GM18519 (cell line): ENCODE measurements around the gene ESYT2.
"Not testable (repeated sequence)": the region's sequence is repeated elsewhere in the genome, so short reads cannot be mapped to it uniquely, and the experiment has no call there.

Experiments used
- ATAC-seq: cut with Tn5 transposase; IDR thresholded peaks from one replicate; pipeline ENCODE4 v1.9.1; 2021; ENCODE audit warnings: mild to moderate bottlenecking, moderate library complexity; ENCODE audit not compliant: unreplicated experiment, low FRiP score

Gene ESYT2

GRCh38 chr7:158829342-158830210, at the start of gene ESYT2:
ESYT2 (minus strand) TSS chr7:158829509; CDS start chr7:158829418, 91 bp downstream.
- ATAC-seq, result peak; percentile 73

GRCh38 chr7:158878151-158879079, 49.1 kb upstream of the ESYT2 start:
- not testable (repeated sequence) for ATAC-seq

GRCh38 chr7:158876984-158877383, 47.7 kb upstream of the ESYT2 start:
- no peak for ATAC-seq

DNA sequence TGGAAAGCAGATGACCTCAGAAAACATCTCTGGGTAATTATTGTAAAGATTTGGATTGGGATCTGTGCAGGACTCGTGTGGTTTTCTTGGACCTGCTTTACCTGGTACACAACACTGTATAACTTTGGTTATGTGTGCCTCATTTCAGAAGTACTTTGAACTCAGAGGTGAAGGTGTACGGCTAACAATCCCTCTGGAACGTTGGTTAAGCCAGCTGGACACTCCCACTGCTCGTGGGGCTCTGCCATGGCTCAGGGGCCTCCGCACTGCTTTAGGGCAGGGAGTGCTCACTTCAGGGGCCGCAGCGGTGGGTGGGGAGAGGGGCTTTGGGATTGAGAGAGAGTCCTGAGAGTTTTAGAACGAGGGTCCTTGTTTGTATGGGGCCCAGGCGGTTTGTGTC, 40.6 kb upstream of the ESYT2 start:
- ATAC-seq, result no peak

DNA sequence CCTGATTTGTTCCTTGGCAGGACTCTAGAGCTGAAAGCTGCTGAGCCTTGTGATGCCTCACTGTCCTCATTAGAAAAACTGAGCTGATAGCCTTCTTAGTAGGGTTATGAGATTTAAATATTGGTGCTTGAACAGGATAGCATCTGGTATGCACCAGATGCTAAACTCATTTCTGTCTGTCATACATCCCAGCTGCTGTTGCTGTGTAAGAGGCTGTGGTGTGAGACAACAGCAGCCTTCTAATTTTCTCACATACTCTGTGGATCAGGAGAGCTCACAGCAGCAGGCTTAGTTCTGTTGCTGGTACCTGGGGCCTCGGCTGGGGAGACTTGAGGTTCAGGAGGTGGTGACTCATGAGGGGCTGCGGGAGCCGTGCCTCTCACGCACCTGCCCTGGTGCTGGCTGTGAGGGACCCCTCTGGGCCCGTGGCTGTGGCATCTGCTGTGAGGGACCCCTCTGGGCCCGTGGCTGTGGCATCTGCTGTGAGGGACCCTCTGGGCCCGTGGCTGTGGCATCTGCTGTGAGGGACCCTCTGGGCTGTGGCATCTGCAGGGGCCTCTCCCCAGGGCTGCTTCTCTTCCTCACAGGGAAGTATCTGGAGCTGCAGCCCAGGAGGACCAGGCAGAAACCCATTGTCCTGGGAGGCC, 39.6 kb upstream of the ESYT2 start:
- no peak for ATAC-seq

- no peak for ATAC-seq
Observed at GRCh38 chr7:158867214-158867984, 38.1 kb upstream of the ESYT2 start.

GRCh38 chr7:158865977-158866376, 36.7 kb upstream of the ESYT2 start:
- ATAC-seq, result no peak

DNA sequence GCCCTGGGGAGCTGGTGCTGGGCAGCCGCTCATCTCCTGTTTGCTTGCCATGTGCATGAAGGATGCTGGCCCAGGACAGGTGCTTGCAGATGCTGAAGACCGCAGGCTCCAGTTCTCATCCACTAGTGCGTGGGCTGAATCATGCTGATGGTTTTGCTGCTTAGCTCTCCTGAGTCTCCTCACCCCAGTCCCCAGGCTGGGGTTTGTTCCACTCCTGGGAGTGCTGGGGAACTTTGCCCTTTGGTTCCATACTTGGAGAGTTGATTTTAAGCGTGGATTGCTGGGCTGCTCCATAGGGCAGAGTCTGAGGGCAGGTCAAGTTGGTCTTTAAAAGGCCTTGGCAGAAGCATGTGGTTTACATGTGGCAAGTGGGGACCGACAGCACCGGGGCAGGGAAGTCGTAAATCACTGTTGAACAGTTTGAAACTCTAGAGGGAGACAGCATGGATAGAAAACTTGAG, 36.2 kb upstream of the ESYT2 start:
- no peak for ATAC-seq

GRCh38 chr7:158864833-158865232, 35.5 kb upstream of the ESYT2 start:
- no peak for ATAC-seq

- ATAC-seq, result no peak
Observed at GRCh38 chr7:158864507-158864820, 35.2 kb upstream of the ESYT2 start.

DNA sequence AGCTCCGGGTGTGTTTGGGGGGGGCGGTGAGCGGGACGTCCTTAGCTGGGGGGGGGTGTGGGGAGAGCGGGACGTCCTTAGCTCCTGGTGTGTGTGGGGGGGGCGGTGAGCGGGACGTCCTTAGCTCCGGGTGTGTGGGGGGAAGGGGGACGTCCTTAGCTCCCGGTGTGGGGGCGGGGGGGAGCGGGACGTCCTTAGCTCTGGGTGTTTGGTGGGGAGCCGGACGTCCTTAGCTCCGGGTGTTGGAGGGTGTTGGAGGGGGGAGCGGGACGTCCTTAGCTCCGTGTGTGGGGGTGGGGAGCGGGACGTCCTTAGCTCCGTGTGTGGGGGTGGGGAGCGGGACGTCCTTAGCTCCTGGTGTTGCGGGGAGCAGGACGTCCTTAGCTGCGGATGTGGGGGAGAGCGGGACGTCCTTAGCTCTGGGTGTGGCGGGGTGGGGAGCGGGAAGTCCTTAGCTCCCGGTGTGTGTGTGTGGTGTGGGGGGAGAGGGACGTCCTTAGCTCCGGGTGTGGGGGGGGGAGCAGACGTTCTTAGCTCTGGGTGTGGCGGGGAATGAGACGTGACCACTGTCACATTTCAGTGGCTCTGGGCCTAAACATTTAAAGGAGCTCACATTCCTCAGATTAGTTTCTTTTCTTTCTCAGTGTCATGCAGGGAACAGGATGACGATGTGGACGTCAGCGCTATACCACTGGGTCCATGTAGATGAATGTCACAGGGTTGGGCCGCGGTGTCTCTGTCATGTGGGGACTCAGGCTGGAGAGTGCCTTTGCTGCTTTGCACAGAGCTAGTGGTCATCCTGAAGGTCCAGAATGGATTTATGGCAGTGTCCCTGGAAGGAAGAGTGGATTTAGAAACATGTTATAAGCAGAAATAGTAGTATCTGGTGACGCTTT, 34.5 kb upstream of the ESYT2 start:
- ATAC-seq, result no peak

DNA sequence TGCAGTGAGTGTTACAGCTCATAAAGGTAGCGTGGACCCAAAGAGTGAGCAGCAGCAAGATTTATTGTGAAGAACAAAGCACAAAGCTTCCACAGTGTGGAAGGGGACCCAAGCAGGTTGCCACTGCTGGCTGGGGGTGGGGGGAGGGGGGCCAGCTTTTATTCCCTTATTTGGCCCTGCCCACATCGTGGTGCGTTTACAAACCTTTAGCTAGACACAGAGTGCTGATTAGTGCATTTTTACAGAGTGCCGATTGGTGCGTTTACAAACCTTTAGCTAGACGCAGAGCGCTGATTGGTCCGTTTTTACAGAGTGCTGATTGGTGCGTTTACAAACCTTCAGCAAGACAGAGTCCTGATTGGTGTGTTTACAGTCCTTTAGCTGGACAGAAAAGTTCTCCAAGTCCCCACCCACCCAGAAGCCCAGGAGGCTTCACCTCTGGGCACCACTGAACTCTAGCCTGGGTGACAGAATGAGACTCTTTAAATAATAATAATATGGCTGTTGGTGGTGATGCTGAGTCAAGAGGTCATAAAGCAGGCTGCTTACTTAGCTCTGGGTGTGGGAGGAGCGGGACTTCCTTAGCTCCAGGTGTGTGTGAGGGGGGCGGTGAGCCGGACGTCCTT, 33.8 kb upstream of the ESYT2 start:
- ATAC-seq, result peak; percentile 61

- no peak for ATAC-seq
Observed at GRCh38 chr7:158861936-158862704, 32.8 kb upstream of the ESYT2 start.

GRCh38 chr7:158861004-158861787, 31.9 kb upstream of the ESYT2 start:
- no peak for ATAC-seq

DNA sequence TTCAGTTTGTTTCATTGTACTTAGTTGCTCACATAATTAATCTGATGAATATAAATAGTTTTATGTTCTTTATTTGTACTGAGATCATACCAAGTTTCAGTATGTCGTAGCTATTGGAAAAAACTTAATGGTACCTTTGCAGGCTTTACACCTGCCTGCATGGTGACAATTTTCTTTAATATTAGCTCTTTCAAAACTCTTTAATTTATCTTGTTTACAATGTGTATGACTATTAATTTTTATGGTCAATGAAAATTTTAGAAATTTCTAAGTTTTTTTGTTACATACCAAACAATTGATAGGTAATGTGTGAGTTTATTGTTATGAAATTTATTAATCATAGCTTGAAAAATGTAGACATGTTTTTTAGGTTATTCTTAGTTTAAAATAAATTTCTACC, 31.1 kb upstream of the ESYT2 start:
- ATAC-seq, result no peak

DNA sequence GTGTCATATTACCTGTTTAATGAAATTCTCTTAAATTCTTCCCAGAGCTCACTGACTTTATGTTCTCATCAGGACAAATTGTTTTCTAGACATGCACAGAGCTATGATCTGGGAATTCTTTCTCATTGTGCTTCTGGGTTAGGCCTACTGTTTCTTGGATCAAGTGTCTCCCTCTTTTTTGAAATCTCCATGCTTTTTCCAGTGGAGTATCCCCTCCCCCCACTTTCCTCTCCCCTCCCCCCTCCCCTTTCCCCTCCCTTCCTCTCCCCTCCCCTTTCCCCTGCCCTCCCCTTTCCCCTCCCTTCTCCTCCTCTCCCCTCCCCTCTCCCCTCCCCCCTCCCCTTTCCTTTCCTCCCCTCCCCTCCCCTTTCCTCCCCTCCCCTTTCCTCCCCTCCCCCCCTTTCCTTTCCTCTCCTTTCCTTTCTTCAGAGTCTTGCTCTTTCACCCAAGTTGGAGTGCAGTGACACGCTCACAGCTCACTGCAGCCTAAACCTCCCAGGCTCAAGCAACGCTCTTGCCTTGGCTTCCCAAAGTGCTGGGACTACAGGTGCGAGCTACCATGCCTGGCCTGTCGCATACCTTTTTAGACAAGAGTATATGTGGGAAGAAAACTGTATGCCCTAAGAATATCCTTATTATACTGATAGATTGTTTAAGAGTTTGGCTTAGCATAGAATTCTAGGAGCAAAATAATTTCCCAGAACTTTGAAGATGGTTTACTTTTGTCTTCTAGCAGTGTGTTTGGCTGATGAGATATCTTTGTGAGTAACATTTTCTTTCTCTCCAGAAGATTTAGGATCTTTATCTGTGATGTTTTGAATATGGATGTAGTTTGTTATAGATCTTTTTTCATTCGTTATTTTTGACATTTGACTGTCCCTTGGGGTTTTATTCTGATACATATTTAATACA, 29.5 kb upstream of the ESYT2 start:
- ATAC-seq, result no peak
